NCI-H226 (cell line): Measurements from ENCODE around the gene EZH2.
A peak's percentile ranks its signal among the peaks of the same experiment; 100 is the strongest.

Experiments used
- DNase-seq: peaks from one replicate; pipeline ENCODE4 v3.0.0-alpha.2; 2015

EZH2 gene

DNA sequence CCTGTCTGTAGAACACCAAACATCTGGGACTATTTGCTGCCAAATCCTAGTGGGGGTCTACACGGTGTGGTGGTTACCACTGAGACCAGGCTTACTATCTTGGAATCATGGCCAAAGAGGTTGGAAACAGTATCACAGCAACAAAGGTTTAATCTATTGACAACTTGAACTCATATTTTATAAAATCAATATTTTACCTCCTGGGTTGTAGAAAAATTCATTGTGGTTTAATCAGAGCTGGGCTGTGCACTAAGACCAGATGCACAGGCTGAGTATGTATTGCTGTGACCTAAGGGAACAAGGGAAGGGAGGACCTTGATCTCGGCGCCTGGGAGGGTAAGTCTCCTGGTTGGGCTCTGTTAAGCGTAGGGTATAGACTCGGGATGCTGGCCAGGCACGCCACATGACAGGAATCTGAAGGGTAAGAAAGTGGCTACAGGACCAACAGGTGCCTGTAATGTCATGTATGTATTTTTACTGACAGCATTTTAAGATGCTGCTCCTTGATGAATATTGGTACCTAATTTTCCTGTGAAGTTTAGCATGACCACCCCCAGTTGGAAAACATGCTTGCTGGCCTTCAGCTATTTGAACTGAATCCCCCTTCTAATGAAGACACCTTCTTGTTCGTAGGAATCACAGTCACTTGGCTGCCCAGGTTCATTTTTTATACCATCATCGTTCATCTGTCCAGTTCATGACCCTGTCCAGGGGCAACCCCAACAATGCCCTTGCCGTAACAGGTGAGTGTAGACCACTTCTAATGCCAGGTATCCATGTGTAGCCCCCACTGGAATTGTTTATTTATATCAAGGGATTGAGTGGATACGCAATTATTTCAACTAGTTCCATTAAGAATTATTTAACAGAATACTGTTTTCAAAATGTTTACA, 79.5 kb downstream of the EZH2 start:
- no peak for DNase-seq

DNA sequence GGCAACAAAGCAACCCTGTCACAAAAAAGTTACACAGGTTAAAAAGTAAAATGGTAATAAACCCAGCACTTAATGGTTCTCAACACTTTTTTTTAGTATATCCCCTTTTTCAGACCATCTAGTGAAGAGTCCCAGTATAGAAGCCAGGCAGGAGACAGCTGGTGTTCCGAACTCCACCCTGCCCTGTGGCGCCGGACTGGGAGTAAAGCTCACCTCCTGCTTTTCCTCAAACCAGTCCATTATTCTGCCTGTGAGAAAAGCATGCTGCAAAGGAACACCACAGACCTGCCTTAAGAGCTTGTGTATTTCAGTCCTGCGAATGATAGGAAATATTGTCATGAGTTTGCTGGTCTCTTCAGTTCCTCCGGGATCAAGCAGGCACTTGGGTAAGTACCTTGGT, 81.0 kb downstream of the EZH2 start:
- DNase-seq: no peak

DNA sequence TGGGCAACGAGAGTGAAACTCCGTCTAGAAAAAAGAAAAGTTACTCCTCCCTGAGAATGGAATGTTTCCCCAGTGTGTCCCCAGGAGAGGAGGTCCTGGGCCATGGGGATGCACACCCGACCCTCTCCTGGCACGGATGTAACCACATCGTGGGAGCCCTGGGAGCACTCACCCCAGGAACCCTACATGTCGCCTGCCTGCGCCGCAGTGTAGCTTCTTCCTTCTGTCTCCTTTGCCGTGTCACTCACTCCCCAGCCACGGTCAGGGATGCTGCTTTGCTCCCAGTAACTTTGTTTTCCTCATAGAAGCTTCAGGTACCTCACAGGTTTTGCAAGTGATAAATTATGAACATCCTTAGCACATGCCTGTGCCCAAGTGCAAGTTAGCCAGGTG, 82.0 kb downstream of the EZH2 start:
- DNase-seq: no peak

DNA sequence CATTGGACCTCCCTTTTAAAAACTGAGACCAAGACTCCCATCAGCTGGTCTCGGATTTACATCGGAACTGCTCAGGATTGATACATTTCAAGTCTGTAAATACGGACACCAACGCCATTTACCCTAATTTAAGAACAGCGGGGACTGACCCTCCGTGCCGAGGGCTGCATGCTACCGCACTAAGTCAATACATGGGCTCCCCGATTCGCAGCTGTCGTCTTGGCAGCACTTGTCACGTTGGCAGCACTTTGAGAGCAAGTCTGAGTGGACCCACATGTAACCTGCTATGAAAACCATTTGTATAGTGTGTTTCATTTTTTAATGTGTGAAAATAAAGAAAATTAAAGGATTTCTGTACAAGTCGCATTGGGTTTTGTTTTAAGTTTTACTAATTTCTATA, 83.4 kb downstream of the EZH2 start:
- DNase-seq: no peak

DNA sequence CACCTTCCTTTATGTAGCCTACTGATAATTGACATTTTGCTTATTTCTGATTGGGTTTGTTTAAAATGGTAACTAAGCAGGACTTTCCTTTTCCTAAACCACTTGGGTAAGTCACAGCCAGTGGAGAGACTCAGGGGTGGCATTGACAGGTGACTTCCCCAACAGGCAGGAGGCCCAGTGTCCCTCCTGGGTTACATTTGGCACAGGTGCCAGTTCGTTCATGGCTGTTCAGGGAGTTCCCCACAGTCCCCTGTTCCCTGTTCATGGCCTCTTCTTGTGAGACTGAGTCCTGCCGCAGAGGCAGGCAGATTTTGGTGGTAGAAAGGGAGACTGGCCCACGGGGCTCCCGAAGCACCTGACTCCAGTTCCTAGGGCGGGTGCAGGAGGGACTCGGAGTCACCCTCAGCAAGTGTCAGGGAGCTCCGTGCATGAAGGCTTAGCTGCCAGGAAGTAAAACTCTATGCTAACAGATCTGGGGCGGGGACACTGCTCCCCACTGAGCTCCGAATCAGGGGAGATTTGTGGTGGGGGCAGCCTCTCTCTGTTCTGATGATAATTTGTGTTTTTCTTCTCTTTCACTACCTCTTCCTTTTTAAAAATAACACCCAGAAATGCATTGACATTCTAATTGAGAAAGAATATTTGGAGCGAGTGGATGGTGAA, 84.1 kb downstream of the EZH2 start:
- no peak for DNase-seq

DNA sequence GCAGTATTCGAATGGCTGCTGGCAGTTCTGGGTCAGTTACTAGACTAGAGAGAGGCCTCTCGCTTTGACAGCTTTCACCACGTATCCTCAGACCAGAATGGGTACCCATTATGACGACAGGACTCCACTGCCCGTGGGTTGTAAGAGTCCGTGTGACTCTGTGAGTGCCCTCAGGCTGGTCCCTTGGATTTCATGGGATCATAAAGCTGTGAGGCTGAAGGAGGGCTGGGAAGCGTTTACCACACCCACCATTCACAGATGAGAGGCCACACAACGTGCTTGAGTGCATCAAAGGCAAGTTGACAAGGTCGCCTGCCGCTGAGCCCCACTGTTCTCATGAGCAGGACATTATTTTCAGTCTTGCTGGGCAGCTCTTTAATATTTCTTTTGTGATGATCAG, 87.2 kb downstream of the EZH2 start:
- no peak for DNase-seq

DNA sequence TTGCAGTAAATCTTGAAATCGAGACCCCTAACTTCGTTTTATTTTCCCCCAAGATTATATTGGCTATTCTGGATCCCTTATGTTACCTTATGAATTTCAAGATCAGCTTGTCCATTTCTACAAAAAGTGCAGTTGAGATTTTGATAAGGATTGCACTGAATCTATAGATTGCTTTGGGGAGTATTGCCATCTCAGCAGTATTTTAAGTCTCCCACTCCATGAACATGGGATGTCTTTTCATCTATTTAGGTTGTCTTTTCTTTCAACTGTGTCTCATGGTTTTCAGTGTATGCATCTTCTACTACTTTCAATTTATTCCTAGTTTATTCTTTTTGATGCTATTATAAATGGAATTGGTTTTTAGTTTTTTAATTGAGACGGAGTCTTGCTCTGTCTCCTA, 89.6 kb downstream of the EZH2 start:
- no peak for DNase-seq

DNA sequence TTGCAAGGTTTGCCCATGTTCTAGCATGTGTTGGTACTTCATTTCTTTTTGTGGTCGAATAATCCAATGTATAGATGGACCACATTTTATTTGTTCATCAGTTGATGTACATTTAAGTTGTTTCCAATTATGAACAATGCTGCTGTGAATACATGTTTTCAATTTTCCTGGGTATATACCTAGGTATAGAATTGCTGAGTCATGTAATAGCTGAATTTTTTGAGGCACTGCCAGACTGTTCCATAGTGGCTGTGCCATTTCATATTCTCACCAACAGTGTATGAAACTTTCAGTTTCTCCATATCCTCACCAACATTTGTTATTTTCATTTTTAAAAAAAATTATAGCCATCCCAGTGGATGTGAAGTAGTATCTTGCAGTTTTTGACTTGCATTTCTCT, 90.5 kb downstream of the EZH2 start:
- DNase-seq: no peak

DNA sequence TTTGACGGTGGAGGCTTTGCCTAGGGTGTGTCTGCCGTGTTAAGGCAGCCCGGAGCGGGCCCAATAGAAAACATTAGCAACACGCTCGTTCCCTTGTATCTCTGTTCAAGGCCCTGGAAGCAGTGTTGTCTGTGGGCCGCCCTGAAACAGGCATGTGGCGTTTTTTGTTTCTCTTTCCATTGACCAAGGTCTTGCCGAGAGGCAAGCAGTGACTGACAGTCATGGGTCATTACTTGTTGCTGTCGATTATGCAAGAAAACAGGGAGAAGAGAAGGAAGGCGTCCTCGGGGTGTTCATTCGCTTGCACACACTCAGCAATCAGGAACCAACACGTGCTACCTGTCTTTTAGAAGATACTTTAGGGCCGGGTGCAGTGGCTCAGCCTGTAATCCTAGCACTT, 92.5 kb downstream of the EZH2 start:
- no peak for DNase-seq

DNA sequence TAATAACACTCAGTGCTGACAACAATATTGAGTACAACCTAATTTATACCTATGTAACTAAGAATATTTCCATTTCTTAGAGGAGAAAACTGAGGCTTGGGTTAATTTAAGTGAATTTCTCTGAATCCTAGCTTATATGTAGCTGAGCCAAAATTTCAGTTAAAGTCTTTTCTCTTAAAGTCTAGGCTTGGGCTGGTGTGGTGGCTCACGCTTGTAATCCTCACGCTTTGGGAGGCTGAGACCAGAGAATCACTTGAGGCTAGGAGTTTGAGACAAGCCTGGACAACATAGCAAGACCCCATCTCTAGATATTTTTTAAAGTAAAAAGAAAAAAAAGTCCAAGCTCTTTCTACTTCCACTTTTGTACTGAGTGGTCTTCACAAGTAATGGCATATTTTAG, 93.2 kb downstream of the EZH2 start:
- no peak for DNase-seq

DNA sequence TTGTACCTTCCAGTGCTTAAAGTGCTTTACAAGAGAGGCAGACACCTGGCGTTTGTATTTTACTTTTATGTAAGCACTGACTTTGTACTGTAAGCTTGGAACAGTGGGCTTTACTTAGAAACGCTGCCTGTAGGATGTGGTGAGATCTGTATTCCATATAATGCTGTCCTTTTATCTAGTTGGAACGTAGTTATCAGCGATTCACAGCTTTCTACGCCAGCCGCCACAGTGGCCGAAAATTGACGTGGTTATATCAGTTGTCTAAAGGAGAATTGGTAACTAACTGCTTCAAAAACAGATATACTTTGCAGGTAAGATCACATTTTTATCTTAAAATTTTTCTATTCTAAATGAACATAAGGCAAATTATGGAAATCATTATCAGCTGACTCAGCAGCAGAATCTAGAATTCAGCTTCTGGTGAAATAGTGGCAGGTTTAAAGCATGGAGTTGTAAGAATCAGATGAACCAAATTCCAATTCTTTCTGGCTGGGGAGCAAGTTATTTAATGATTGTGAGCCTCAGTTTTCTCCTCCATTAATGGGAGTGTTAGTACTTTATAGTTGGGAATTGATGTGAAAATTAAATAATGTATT, 93.9 kb downstream of the EZH2 start:
- no peak for DNase-seq

DNA sequence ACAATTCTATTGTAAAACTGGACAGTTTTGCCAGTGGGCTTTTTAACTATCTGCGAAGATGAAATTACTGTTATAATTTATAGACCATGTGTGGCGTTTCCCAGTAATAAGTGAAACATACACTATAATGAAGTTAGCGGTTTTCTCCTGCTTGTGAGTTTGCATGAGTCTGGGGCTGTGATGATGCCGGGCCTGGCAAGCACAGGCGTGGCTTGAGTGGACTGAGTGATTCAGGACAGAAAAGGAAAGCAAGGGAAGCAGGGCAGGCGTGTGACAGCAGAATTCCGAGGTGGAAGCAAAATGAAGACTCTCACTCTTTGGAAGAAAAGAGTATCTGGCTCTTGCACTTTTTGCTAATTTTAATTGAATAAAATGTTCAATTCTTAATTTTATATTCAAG, 94.9 kb downstream of the EZH2 start:
- no peak for DNase-seq

DNA sequence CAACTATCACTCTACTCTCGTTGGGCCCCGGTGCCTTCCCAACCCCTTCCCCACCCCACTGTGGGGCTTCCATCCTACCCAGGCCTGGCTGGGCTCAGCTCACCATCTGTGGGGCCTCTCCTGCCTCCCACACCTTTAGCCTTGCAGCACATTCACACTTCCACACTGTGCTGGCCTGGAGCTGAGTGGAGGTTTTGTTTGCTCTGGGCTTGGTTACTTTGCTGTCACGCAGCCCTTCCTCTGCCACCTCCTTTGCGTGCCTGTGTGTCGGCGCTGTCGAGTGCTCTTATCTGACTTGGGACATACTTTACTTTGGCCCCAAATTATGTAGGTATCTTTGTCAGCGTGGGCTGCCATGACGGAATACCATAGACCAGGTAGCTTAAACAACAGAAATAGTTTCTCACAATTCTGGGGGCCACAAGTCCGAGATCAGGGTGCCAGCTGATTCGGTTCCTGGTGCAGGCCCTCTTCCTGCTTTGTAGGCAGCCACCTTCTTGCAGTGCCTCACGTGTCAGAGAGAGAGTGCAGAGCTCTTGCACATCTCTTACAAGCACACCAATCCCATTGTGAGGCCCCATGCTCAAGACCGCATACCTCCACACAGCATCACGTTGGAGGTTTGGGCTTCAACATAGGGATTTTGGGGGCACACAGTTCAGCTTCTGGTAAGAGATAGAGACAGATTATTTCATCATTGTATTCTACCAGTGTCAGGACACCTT, 96.4 kb downstream of the EZH2 start:
- no peak for DNase-seq

DNA sequence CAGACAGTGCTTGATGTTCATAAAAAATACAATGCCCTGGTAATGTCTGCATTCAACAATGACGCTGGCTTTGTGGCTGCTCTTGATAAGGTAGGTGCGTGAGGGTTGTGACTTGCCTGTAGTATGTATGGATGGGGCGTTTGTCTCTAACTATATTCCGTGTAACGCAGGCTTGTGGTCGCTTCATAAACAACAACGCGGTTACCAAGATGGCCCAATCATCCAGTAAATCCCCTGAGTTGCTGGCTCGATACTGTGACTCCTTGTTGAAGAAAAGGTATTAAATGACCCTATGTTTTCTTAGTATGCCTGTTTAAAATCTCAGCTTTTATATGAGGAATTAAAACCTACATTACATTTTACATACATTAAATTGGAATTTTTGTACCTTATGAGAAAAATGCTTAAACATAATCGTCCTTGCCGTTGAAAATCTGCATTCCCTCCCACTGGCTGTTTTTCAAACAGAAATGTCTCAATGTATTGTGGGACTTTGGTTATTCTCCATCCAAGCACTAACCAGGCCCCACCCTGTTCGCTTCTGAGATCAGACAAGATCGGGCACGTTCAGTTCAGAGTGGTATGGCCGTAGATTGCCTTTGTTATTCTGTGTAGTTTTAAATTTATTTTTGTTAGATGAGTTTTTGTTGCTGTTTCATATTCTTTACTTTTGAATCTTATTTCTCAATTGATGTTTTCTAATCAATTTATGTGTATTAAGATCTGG, 100.1 kb downstream of the EZH2 start:
- DNase-seq: no peak

DNA sequence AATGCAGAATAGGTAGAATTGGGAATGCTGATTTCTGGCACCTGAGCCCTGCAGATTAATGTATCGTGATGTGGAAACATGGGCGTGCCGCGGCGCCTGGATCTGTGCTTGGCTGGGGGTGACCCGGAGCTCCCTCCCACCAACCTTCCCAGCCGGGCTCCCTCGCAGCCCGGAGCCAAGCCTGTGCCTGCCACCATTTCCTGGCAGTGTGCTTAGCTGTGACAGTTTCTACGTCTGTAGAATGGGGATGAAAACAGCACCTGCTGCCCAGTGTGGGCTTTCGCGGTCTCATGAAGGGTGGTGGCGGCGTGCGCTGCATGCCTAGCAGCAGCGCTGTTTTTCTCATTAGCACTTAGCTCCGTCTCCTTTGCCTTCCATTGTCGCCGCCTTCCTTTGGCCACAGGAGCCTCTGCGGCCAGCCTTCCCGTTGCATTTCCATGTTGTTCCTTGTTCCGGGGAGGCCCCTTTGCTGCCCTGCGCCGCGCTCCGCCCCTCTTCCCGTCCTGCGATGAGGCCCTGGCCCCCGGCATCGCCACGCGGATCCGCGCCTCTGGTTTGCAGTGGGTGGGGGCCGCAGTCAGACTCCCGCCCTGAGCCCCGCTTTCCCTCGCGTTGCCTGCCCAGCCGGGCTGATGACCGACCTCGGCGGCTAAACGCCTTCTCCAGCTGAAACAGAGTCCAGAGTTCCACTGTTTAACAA, 101.2 kb downstream of the EZH2 start:
- DNase-seq: no peak

DNA sequence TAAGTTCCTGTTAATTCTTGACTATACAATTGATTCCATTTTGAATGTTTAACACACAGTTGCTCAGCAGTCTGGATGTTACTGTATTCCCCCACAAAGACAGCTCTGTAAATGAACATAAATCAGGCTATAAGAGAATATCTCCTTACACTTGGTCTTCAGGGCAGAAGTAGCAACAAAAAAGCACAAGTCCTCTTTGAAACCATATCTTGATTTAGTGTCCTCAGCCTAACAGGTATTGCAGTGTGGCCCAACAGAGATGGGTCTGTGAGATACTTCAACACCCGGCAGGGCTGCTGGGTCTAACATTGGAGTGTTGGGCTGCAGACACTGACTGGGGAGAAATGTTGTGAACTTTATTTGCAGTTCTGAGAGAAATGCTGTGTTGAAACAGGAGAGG, 109.6 kb downstream of the EZH2 start:
- DNase-seq: no peak

DNA sequence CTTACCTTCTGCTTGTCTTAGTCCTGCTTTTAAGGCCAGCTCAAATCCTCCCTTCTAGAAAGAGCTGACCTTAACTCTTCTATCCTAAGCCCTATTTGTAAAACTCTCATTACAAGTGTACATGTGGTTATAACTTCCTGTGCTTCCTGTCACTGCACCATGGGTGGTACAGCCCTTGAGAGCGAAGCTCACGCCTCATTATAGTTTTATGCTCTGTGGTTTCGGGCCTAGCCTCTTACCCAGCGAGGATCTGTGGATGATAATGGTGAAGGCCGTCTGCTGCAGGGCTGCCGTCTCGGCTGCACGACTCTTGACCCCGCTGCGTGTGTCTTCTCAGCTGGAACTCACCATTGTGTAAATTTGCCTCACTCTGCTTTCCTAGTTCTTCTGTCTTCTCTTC, 110.8 kb downstream of the EZH2 start:
- no peak for DNase-seq

DNA sequence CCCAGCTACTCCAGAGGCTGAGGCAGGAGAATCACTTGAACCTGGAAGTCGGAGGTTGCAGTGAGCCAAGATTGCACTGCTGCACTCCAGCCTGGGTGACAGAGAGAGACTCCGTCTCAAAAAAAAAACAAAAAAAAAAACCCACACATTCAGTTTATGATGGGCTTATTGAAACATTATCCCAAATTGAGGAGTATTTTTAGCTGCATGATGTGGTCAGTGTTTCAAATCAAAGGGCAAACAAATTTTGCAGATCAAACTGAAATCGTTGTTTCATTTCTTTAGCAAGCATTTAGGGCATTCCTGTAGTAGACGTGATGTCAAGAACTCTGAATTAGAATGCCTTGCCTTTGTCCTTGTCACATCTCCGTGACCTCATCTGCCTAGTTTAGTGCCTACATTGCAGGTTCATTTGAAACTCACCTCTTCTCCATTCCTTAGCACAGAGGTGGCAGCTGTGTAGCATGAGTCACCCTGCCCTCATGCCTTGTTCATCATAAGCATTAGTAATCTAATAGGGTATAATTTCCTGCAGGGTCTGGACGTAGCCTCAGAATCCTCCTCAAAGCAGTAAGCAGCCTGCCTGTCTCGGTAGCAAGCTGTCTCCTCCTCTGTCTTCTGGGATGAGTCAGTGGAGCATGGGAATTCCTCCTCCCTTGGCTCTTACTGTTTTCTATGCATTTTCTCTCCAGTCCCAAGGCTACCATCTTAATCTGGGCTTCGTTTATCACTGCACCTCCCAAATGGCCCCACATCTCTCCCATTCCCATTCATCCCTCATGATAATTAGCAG, 111.6 kb downstream of the EZH2 start:
- DNase-seq: peak; percentile 93

DNA sequence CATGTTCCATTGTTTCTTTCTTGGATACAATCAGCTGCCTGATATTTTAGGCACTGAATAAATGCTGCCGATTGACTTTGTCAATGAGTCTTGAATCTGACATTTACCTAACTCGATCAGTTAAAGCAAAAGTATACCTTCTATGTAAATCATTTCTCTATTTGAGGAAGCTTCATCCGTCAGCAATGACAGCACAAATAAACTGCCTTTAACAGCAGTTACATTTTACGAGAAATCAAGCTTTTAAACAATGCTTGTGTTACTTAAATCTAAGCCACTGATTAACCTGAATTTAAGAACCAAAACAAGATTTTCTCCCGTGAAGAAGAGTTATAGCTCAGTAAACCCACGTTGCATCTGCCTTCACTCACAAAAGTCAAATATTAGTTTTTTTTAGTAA, 114.1 kb downstream of the EZH2 start:
- DNase-seq: no peak

DNA sequence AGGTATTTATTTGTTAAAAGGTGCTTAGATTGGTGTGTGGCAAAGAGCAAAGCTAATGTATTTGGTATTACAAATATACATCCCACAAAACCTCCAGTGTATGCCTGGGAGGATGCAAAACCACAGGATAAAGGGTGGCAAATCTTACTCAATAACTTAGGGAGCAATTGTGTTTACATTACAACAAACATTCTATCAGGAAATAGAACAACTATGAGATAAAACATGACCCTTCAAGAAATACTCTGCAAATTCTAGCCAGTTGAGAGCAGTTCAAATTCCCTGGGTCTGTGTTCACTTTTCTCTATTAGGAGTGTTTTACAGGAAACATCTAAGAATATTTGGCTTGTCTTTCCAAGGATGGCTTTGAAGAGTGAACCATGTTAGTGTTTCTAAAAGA, 120.5 kb downstream of the EZH2 start:
- peak; percentile 19 for DNase-seq
